SK-N-SH (cell line): ENCODE data around the gene PCP2. TPM values are rescaled to one million over a fixed set of nuclear protein-coding genes. Genes with fewer than 3 reads are reported as not detected.

ENCODE experiments used
- CTCF ChIA-PET: fragments of 300-600, 350-600 bp; formaldehyde crosslinking; extraction: SDS; loops from one replicate; lab custom pipeline; 2021; lab: Yijun Ruan, JAX
- POLR2A ChIA-PET: fragments of 350-600 bp; sonication (Branson Sonifier 250); formaldehyde crosslinking; extraction: SDS; loops from one replicate; lab custom pipeline; 2020; ENCODE audit warnings: antibody characterized with exemption, inconsistent platforms; lab: Yijun Ruan, JAX
- DNase-seq: peaks from one replicate; pipeline ENCODE4 v3.0.0; 2012
- H2AFZ ChIP-seq: fragments of 200-600 bp; sonication (generic); 2 replicates; pipeline ENCODE4 v1.8.1; 2016; ENCODE audit warnings: antibody characterized with exemption, mild to moderate bottlenecking, low read depth
- H3F3A ChIP-seq: fragments of 200-600 bp; sonication (generic); replicated peaks from 2 replicates; pipeline ENCODE3; 2016; ENCODE audit warnings: antibody characterized with exemption, mild to moderate bottlenecking; ENCODE audit not compliant: insufficient read depth
- H3K27ac ChIP-seq, 2 experiments: fragments of 200-500 bp in 1 of 2; fragments of 200-600 bp in 1 of 2; sonication (Bioruptor generic) in 1 of 2; sonication (generic), shearing (Covaris generic) in 1 of 2; 2 replicates each; pipeline versions ENCODE4 v1.5.1 to v1.6.1; 2014 to 2016; ENCODE audit warnings: low read depth in 2 of 2, inconsistent platforms in 1 of 2, low read length in 1 of 2, mild to moderate bottlenecking in 1 of 2, mixed read lengths in 1 of 2
- H3K27me3 ChIP-seq: fragments of 200-600 bp; sonication (generic), shearing (Covaris generic); 2 replicates; pipeline ENCODE4 v1.6.1; 2016; ENCODE audit warnings: mixed run types; ENCODE audit not compliant: insufficient read depth
- H3K36me3 ChIP-seq, 2 experiments: fragments of 200-500 bp in 1 of 2; fragments of 200-600 bp in 1 of 2; sonication (Bioruptor generic) in 1 of 2; sonication (generic) in 1 of 2; replicated peaks in 1 of 2; 2 replicates each; pipeline versions ENCODE3 to v1.5.1; 2014 to 2016; ENCODE audit warnings: low read length in 1 of 2, mild to moderate bottlenecking in 1 of 2; ENCODE audit not compliant: insufficient read depth in 2 of 2, control insufficient read depth in 1 of 2
- H3K4me1 ChIP-seq, 2 experiments: fragments of 200-500 bp in 1 of 2; fragments of 200-600 bp in 1 of 2; sonication (Bioruptor generic) in 1 of 2; sonication (generic), shearing (Covaris generic) in 1 of 2; 2 replicates each; pipeline versions ENCODE4 v1.5.1 to v1.6.1; 2014 to 2016; ENCODE audit warnings: low read depth in 1 of 2, low read length in 1 of 2, mixed run types in 1 of 2; ENCODE audit not compliant: insufficient read depth in 2 of 2, control insufficient read depth in 1 of 2
- H3K4me2 ChIP-seq: fragments of 200-600 bp; sonication (generic), shearing (Covaris generic); 2 replicates; pipeline ENCODE4 v1.6.1; 2017; ENCODE audit warnings: mixed run types
- H3K4me3 ChIP-seq, 2 experiments: fragments of 200-500 bp in 1 of 2; fragments of 200-600 bp in 1 of 2; sonication (Bioruptor generic) in 1 of 2; sonication (generic), shearing (Covaris generic) in 1 of 2; 2 replicates each; pipeline versions ENCODE4 v1.5.1 to v1.8.1; 2014 to 2016; ENCODE audit warnings: low read depth in 2 of 2, inconsistent platforms in 1 of 2, low read length in 1 of 2, mild to moderate bottlenecking in 1 of 2, mixed read lengths in 1 of 2, moderate library complexity in 1 of 2
- H3K79me2 ChIP-seq: fragments of 200-600 bp; sonication (generic); 2 replicates; pipeline ENCODE4 v1.8.1; 2017; ENCODE audit warnings: mild to moderate bottlenecking; ENCODE audit not compliant: insufficient read depth
- H3K9ac ChIP-seq: fragments of 200-600 bp; sonication (generic); 2 replicates; pipeline ENCODE4 v1.6.1; 2017; ENCODE audit warnings: mixed run types
- H3K9me2 ChIP-seq: fragments of 200-600 bp; sonication (generic); 2 replicates; pipeline ENCODE4 v1.6.1; 2017; ENCODE audit warnings: mixed run types
- H3K9me3 ChIP-seq: fragments of 200-600 bp; sonication (generic); 2 replicates; pipeline ENCODE4 v1.6.1; 2017; ENCODE audit warnings: mixed run types, mild to moderate bottlenecking, moderate library complexity
- H4K20me1 ChIP-seq: fragments of 200-600 bp; sonication (generic); 2 replicates; pipeline ENCODE4 v1.6.1; 2017; ENCODE audit warnings: mild to moderate bottlenecking, mixed run types; ENCODE audit not compliant: insufficient read depth
- CHD2 ChIP-seq: fragments of 150-350 bp; IDR thresholded peaks from 2 replicates; pipeline ENCODE4 v1.6.1; 2018; ENCODE audit warnings: low read length; ENCODE audit not compliant: partially characterized antibody
- FOSL2 ChIP-seq: IDR thresholded peaks from 2 replicates; pipeline ENCODE4 v1.4.0; 2012; ENCODE audit warnings: low read depth, mild to moderate bottlenecking, moderate library complexity, borderline replicate concordance
- FOXJ3 ChIP-seq: sonication (generic); formaldehyde crosslinking; IDR thresholded peaks from 2 replicates; pipeline ENCODE4 v1.5.1; 2020; ENCODE audit warnings: mild to moderate bottlenecking, missing genetic modification reagents
- FOXM1 ChIP-seq: IDR thresholded peaks from 2 replicates; pipeline ENCODE4 v1.4.0; 2012; ENCODE audit warnings: low read depth, mild to moderate bottlenecking
- MEF2A ChIP-seq: IDR thresholded peaks from 2 replicates; pipeline ENCODE4 v1.4.0; 2012; ENCODE audit warnings: low read depth, borderline replicate concordance
- NFIC ChIP-seq: IDR thresholded peaks from 2 replicates; pipeline ENCODE4 v1.4.0; 2012; ENCODE audit warnings: borderline replicate concordance
- NRF1 ChIP-seq: IDR thresholded peaks from 2 replicates; pipeline ENCODE4 v1.6.1; 2012; ENCODE audit warnings: low read depth, mild to moderate bottlenecking, low read length
- POLR2AphosphoS5 ChIP-seq: IDR thresholded peaks from 2 replicates; pipeline ENCODE4 v1.6.1; 2012; ENCODE audit warnings: low read depth, low read length
- RAD21 ChIP-seq: IDR thresholded peaks from 2 replicates; pipeline ENCODE4 v1.6.1; 2012; ENCODE audit warnings: mild to moderate bottlenecking, low read length
- RXRA ChIP-seq: IDR thresholded peaks from 2 replicates; pipeline ENCODE4 v1.4.0; 2012; ENCODE audit warnings: low read depth, mild to moderate bottlenecking, borderline replicate concordance
- TAF1 ChIP-seq: IDR thresholded peaks from 2 replicates; pipeline ENCODE4 v1.6.1; 2012; ENCODE audit warnings: low read depth, mild to moderate bottlenecking, low read length, moderate library complexity, borderline replicate concordance
- TCF12 ChIP-seq: IDR thresholded peaks from 2 replicates; pipeline ENCODE4 v1.4.0; 2012
- TEAD4 ChIP-seq: IDR thresholded peaks from 2 replicates; pipeline ENCODE4 v1.4.0; 2012; ENCODE audit warnings: mild to moderate bottlenecking, borderline replicate concordance; ENCODE audit not compliant: insufficient read depth
- WGBS: methylation state at CpG from one replicate; pipeline ENCODE4 v1.1.6; 2017; ENCODE audit warnings: low lambda C conversion rate; 5-methylcytosine and 5-hydroxymethylcytosine counted together
- polyA plus RNA-seq, 3 experiments: library from polyadenylated mRNA; depleted of rRNA; stranded (reverse); fragments of >200 nt; gene quantifications; 2 replicates each; pipeline ENCODE4 v1.2.3, GENCODE V29; 2012
- TF ChIP-seq, protein P1 (sequence below): fragments of 150-350 bp; IDR thresholded peaks from 2 replicates; pipeline ENCODE4 v1.6.1; 2017; ENCODE audit warnings: antibody characterized with exemption, low read length, low read depth, borderline replicate concordance
- TF ChIP-seq, protein P2 (sequence below): fragments of 150-350 bp; IDR thresholded peaks from 2 replicates; pipeline ENCODE4 v1.6.1; 2016; ENCODE audit warnings: mild to moderate bottlenecking, low read depth, low read length
- TF ChIP-seq, protein P3 (sequence below): fragments of 200-600 bp; sonication (generic); IDR thresholded peaks from 2 replicates; pipeline ENCODE4 v1.6.1; 2017; ENCODE audit warnings: antibody characterized with exemption, mild to moderate bottlenecking, moderate library complexity
- TF ChIP-seq, protein P4 (sequence below): IDR thresholded peaks from 2 replicates; pipeline ENCODE4 v1.6.1; 2012; ENCODE audit warnings: mild to moderate bottlenecking, low read depth, low read length, moderate library complexity
- TF ChIP-seq, protein P5 (sequence below): IDR thresholded peaks from 2 replicates; pipeline ENCODE4 v1.4.0; 2012; ENCODE audit warnings: low read depth, borderline replicate concordance
- TF ChIP-seq, protein P6 (sequence below): IDR thresholded peaks from 2 replicates; pipeline ENCODE4 v1.4.0; 2012; ENCODE audit warnings: low read depth, borderline replicate concordance
- TF ChIP-seq, protein P7 (sequence below): IDR thresholded peaks from 2 replicates; pipeline ENCODE4; 2012

PCP2 gene
- polyA plus RNA-seq, 1 of the 3 experiments (the other 2 are of a cell fraction), result not detected

DNA sequence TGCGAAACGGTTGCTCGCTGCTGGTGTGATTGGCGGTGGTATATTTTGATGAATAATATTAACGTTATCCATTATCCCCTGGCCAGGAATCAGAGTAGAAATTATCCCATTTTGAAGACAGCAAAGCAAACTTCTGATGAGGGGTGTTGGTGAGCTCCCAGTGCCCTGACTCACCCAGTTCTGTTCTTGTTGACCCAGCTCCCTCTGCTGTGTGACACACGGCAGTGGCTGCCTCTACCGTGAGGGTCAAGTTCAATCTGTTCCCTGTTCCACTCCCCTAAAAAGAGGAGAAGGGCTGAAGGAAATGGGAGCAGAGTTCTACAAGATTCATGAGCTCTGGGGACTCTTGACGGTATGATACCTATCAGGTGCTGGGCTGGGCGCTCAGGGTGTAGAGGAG lies 35.8 kb downstream of the PCP2 start:
- TF ChIP-seq TAF1, result no peak
- TF ChIP-seq, protein P1, sequence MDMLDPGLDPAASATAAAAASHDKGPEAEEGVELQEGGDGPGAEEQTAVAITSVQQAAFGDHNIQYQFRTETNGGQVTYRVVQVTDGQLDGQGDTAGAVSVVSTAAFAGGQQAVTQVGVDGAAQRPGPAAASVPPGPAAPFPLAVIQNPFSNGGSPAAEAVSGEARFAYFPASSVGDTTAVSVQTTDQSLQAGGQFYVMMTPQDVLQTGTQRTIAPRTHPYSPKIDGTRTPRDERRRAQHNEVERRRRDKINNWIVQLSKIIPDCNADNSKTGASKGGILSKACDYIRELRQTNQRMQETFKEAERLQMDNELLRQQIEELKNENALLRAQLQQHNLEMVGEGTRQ, result no peak
- no peak for TF ChIP-seq RAD21
- no peak for TF ChIP-seq RXRA
- TF ChIP-seq POLR2AphosphoS5, result no peak
- no peak for TF ChIP-seq CHD2
- TF ChIP-seq FOSL2, result no peak
- TF ChIP-seq MEF2A, result no peak
- TF ChIP-seq, protein P2, sequence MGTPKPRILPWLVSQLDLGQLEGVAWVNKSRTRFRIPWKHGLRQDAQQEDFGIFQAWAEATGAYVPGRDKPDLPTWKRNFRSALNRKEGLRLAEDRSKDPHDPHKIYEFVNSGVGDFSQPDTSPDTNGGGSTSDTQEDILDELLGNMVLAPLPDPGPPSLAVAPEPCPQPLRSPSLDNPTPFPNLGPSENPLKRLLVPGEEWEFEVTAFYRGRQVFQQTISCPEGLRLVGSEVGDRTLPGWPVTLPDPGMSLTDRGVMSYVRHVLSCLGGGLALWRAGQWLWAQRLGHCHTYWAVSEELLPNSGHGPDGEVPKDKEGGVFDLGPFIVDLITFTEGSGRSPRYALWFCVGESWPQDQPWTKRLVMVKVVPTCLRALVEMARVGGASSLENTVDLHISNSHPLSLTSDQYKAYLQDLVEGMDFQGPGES, result no peak
- TF ChIP-seq TEAD4, result no peak
- no peak for TF ChIP-seq FOXM1
- TF ChIP-seq NRF1, result no peak
- TF ChIP-seq TCF12, result no peak
- TF ChIP-seq, protein P3, sequence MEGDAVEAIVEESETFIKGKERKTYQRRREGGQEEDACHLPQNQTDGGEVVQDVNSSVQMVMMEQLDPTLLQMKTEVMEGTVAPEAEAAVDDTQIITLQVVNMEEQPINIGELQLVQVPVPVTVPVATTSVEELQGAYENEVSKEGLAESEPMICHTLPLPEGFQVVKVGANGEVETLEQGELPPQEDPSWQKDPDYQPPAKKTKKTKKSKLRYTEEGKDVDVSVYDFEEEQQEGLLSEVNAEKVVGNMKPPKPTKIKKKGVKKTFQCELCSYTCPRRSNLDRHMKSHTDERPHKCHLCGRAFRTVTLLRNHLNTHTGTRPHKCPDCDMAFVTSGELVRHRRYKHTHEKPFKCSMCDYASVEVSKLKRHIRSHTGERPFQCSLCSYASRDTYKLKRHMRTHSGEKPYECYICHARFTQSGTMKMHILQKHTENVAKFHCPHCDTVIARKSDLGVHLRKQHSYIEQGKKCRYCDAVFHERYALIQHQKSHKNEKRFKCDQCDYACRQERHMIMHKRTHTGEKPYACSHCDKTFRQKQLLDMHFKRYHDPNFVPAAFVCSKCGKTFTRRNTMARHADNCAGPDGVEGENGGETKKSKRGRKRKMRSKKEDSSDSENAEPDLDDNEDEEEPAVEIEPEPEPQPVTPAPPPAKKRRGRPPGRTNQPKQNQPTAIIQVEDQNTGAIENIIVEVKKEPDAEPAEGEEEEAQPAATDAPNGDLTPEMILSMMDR, result no peak
- TF ChIP-seq, protein P4, sequence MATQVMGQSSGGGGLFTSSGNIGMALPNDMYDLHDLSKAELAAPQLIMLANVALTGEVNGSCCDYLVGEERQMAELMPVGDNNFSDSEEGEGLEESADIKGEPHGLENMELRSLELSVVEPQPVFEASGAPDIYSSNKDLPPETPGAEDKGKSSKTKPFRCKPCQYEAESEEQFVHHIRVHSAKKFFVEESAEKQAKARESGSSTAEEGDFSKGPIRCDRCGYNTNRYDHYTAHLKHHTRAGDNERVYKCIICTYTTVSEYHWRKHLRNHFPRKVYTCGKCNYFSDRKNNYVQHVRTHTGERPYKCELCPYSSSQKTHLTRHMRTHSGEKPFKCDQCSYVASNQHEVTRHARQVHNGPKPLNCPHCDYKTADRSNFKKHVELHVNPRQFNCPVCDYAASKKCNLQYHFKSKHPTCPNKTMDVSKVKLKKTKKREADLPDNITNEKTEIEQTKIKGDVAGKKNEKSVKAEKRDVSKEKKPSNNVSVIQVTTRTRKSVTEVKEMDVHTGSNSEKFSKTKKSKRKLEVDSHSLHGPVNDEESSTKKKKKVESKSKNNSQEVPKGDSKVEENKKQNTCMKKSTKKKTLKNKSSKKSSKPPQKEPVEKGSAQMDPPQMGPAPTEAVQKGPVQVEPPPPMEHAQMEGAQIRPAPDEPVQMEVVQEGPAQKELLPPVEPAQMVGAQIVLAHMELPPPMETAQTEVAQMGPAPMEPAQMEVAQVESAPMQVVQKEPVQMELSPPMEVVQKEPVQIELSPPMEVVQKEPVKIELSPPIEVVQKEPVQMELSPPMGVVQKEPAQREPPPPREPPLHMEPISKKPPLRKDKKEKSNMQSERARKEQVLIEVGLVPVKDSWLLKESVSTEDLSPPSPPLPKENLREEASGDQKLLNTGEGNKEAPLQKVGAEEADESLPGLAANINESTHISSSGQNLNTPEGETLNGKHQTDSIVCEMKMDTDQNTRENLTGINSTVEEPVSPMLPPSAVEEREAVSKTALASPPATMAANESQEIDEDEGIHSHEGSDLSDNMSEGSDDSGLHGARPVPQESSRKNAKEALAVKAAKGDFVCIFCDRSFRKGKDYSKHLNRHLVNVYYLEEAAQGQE, result no peak
- no peak for TF ChIP-seq FOXJ3 (CRISPR knock-in tag)
- TF ChIP-seq, protein P5, sequence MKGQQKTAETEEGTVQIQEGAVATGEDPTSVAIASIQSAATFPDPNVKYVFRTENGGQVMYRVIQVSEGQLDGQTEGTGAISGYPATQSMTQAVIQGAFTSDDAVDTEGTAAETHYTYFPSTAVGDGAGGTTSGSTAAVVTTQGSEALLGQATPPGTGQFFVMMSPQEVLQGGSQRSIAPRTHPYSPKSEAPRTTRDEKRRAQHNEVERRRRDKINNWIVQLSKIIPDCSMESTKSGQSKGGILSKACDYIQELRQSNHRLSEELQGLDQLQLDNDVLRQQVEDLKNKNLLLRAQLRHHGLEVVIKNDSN, result no peak
- TF ChIP-seq NFIC, result no peak
- TF ChIP-seq, protein P6, sequence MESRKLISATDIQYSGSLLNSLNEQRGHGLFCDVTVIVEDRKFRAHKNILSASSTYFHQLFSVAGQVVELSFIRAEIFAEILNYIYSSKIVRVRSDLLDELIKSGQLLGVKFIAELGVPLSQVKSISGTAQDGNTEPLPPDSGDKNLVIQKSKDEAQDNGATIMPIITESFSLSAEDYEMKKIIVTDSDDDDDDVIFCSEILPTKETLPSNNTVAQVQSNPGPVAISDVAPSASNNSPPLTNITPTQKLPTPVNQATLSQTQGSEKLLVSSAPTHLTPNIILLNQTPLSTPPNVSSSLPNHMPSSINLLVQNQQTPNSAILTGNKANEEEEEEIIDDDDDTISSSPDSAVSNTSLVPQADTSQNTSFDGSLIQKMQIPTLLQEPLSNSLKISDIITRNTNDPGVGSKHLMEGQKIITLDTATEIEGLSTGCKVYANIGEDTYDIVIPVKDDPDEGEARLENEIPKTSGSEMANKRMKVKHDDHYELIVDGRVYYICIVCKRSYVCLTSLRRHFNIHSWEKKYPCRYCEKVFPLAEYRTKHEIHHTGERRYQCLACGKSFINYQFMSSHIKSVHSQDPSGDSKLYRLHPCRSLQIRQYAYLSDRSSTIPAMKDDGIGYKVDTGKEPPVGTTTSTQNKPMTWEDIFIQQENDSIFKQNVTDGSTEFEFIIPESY, result no peak
- TF ChIP-seq, protein P7, sequence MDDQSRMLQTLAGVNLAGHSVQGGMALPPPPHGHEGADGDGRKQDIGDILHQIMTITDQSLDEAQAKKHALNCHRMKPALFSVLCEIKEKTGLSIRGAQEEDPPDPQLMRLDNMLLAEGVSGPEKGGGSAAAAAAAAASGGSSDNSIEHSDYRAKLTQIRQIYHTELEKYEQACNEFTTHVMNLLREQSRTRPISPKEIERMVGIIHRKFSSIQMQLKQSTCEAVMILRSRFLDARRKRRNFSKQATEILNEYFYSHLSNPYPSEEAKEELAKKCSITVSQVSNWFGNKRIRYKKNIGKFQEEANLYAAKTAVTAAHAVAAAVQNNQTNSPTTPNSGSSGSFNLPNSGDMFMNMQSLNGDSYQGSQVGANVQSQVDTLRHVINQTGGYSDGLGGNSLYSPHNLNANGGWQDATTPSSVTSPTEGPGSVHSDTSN, result no peak
- POLR2A ChIA-PET, result interaction anchor here (2.4 kb wide), 1 partner anchor 8 kb away, joined by 9 read pairs; no protein-coding TSS in a partner anchor
- H3K27me3 ChIP-seq, result peaks cover 22% of the 10 kb centered on the region
- peaks cover 0 to 8% of the 10 kb centered on the region in 2 experiments; a peak in 1 of 4 replicates for H3K4me1 ChIP-seq
- no peak overlapping the region for H3K9ac ChIP-seq
- no peak overlapping the region for H2AFZ ChIP-seq
- H3K4me3 ChIP-seq, result no peak overlapping the region
- no peak overlapping the region for H3K4me2 ChIP-seq
- H4K20me1 ChIP-seq, result no peaks in the 10 kb centered on the region
- no peaks in the 10 kb centered on the region for H3K36me3 ChIP-seq
- H3K27ac ChIP-seq, result no peak overlapping the region
- WGBS, result 89% methylated on average over 9 of the region's 9 CpGs
- CTCF ChIA-PET, result interaction anchor here (1.1 to 2.8 kb wide), 7 partner anchors 10 to 255 kb away, joined by 3 to 12 read pairs (median 3); no protein-coding TSS in a partner anchor
- no peaks in the 10 kb centered on the region for H3K79me2 ChIP-seq
- no peak for DNase-seq
- H3K9me2 ChIP-seq, result no peaks in the 10 kb centered on the region
- H3F3A ChIP-seq, result no peaks in the 10 kb centered on the region
- no peaks in the 10 kb centered on the region for H3K9me3 ChIP-seq
